Vagina (tissue), 2 donors: ENCODE data around the gene EIF5AL1. TPM values are rescaled to one million over a fixed set of nuclear protein-coding genes. Genes with fewer than 3 reads are reported as not detected.
"Not testable (repeated sequence)": the region's sequence is repeated elsewhere in the genome, so short reads cannot be mapped to it uniquely, and the experiment has no call there.

Experiments
- DNase-seq, 2 donors: peaks; one replicate each; pipeline ENCODE4 v3.0.0-alpha.2; 2017; ENCODE audit errors: extremely low spot score in 2 of 2
- H3K27ac ChIP-seq: fragments of 200-600 bp; sonication (generic); one replicate; pipeline ENCODE4 v1.5.1; 2019
- H3K27me3 ChIP-seq: fragments of 200-600 bp; sonication (generic); one replicate; pipeline ENCODE4 v1.5.1; 2019
- H3K36me3 ChIP-seq, 2 donors: fragments of 200-600 bp; sonication (generic); one replicate each; pipeline ENCODE4 v1.5.1; 2017 to 2019
- H3K4me1 ChIP-seq: fragments of 200-600 bp; sonication (generic); one replicate; pipeline ENCODE4 v1.5.1; 2019
- H3K4me3 ChIP-seq, 2 donors: fragments of 200-600 bp; sonication (generic); 1 replicate in 1 of 2; 2 replicates in 1 of 2; pipeline ENCODE4 v1.5.1; 2016 to 2019
- H3K9me3 ChIP-seq: fragments of 200-600 bp; sonication (generic); one replicate; pipeline ENCODE4 v1.5.1; 2019
- CTCF ChIP-seq, 3 experiments: fragments of 450-650 bp in 2 of 3; fragments of 200-600 bp in 1 of 3; sonication (generic) in 1 of 3; IDR thresholded peaks; one replicate each; pipeline ENCODE4 v1.5.1; 2017 to 2019; ENCODE audit warnings: antibody characterized with exemption in 3 of 3, mild to moderate bottlenecking in 2 of 3, moderate library complexity in 2 of 3
- POLR2A ChIP-seq, 2 donors: fragments of 450-650 bp; IDR thresholded peaks; one replicate each; pipeline ENCODE4 v1.6.1; 2017; ENCODE audit warnings: antibody characterized with exemption in 2 of 2, mild to moderate bottlenecking in 2 of 2, moderate library complexity in 2 of 2
- POLR2AphosphoS5 ChIP-seq, 2 donors: sonication (generic); formaldehyde crosslinking; IDR thresholded peaks; one replicate each; pipeline ENCODE4 v1.9.0; 2017; ENCODE audit warnings: antibody characterized with exemption in 2 of 2, mild to moderate bottlenecking in 2 of 2, low read depth in 1 of 2; ENCODE audit not compliant: insufficient read depth in 1 of 2
- intact Hi-C: fragments of 100-400 bp; cut with DNase I; formaldehyde crosslinking; loops from one replicate; pipeline ENCODE4 v1.15.1; 2023
- total RNA-seq: library from RNA; depleted of rRNA; stranded (reverse); fragments of >200 nt; gene quantifications from one replicate; pipeline ENCODE4 v1.2.3, GENCODE V29; 2016

EIF5AL1 gene
- total RNA-seq, 1 donor from 2014 or later: not detected

- Histone ChIP-seq H3K36me3 (no peaks in the 10 kb centered on the region), H3K4me1 (no peaks in the 10 kb centered on the region), H3K27me3 (no peaks in the 10 kb centered on the region), H3K4me3 (no peak overlapping the region), H3K9me3 (no peaks in the 10 kb centered on the region), H3K27ac (no peak overlapping the region)
- DNase-seq: no peak
- TF ChIP-seq POLR2A (IDR thresholded peaks at IDR 0.05) (no peak), POLR2AphosphoS5 (IDR thresholded peaks at IDR 0.05; ENCODE audit: insufficient read depth in 1 of 2, low read depth in 1 of 2) (no peak), CTCF (IDR thresholded peaks at IDR 0.05) (no peak)
- intact Hi-C loops: no loop called here
Measured at GRCh38 chr10:79505829-79506228, 6.5 kb upstream of the EIF5AL1 start.

GRCh38 chr10:79507440-79508167 lies 4.7 kb upstream of the EIF5AL1 start:
- Histone ChIP-seq H3K4me3 (no peak overlapping the region), H3K27me3 (no peaks in the 10 kb centered on the region), H3K9me3 (no peaks in the 10 kb centered on the region), H3K4me1 (no peaks in the 10 kb centered on the region), H3K27ac (no peak overlapping the region), H3K36me3 (no peaks in the 10 kb centered on the region)
- peak in 1 of 2 donors; percentile 70 for DNase-seq
- no peak for TF ChIP-seq POLR2A (IDR thresholded peaks at IDR 0.05)
- intact Hi-C loops: no loop called here

GRCh38 chr10:79508245-79508644 lies 4.1 kb upstream of the EIF5AL1 start:
- intact Hi-C loops, H3K4me1 ChIP-seq, H3K4me3 ChIP-seq, H3K9me3 ChIP-seq, H3K27ac ChIP-seq, H3K27me3 ChIP-seq, H3K36me3 ChIP-seq, DNase-seq: not testable (repeated sequence)

- H3K27me3 ChIP-seq, H3K4me1 ChIP-seq, H3K9me3 ChIP-seq, DNase-seq, H3K27ac ChIP-seq, H3K4me3 ChIP-seq, H3K36me3 ChIP-seq, intact Hi-C loops: not testable (repeated sequence)
Measured at GRCh38 chr10:79509306-79509933, 2.9 kb upstream of the EIF5AL1 start.

- H3K9me3 ChIP-seq, H3K4me3 ChIP-seq, H3K4me1 ChIP-seq, intact Hi-C loops, DNase-seq, H3K36me3 ChIP-seq, H3K27me3 ChIP-seq, H3K27ac ChIP-seq: not testable (repeated sequence)
Measured at GRCh38 chr10:79509934-79510508, 2.3 kb upstream of the EIF5AL1 start.

GRCh38 chr10:79516532-79517205 lies 4.3 kb downstream of the EIF5AL1 start:
- H3K4me1 ChIP-seq, DNase-seq, H3K4me3 ChIP-seq, H3K36me3 ChIP-seq, intact Hi-C loops, H3K27ac ChIP-seq, H3K9me3 ChIP-seq, H3K27me3 ChIP-seq: not testable (repeated sequence)

GRCh38 chr10:79517567-79517966 lies 5.2 kb downstream of the EIF5AL1 start:
- H3K4me3 ChIP-seq, H3K36me3 ChIP-seq, DNase-seq, H3K27ac ChIP-seq, intact Hi-C loops, H3K9me3 ChIP-seq, H3K27me3 ChIP-seq, H3K4me1 ChIP-seq: not testable (repeated sequence)

GRCh38 chr10:79521751-79522150 lies 9.4 kb downstream of the EIF5AL1 start:
- intact Hi-C loops, H3K4me3 ChIP-seq, H3K9me3 ChIP-seq, H3K4me1 ChIP-seq, DNase-seq, H3K27me3 ChIP-seq, H3K27ac ChIP-seq, H3K36me3 ChIP-seq: not testable (repeated sequence)

GRCh38 chr10:79522464-79522863 lies 10.1 kb downstream of the EIF5AL1 start:
- H3K4me3 ChIP-seq, H3K36me3 ChIP-seq, H3K9me3 ChIP-seq, H3K4me1 ChIP-seq, DNase-seq, H3K27me3 ChIP-seq, intact Hi-C loops, H3K27ac ChIP-seq: not testable (repeated sequence)

GRCh38 chr10:79523157-79523853 lies 11.0 kb downstream of the EIF5AL1 start:
- intact Hi-C loops, H3K27ac ChIP-seq: not testable (repeated sequence)

GRCh38 chr10:79525049-79525710 lies 12.8 kb downstream of the EIF5AL1 start:
- H3K36me3 ChIP-seq, H3K4me1 ChIP-seq, H3K27me3 ChIP-seq, H3K27ac ChIP-seq, DNase-seq, H3K9me3 ChIP-seq, intact Hi-C loops, H3K4me3 ChIP-seq: not testable (repeated sequence)

More at GRCh38 chr10:79523157-79523853, 11.0 kb downstream of the EIF5AL1 start:
- not testable (repeated sequence) for DNase-seq, H3K27me3 ChIP-seq, H3K4me1 ChIP-seq, H3K4me3 ChIP-seq, H3K9me3 ChIP-seq, H3K36me3 ChIP-seq
